HAP-1 (cell line): ENCODE results near the gene CSNK1G1.
"Not testable (repeated sequence)": the region's sequence is repeated elsewhere in the genome, so short reads cannot be mapped to it uniquely, and the experiment has no call there.

Source experiments
- DNase-seq, 2 experiments: peaks; one replicate each; pipeline ENCODE4 v3.0.0-alpha.2; 2016 to 2020; ENCODE audit warnings: low spot score in 2 of 2
- H3K27me3 ChIP-seq: fragments of 250-450 bp; sonication (Bioruptor Pico); 2 replicates; pipeline ENCODE4 v1.5.1; 2020; ENCODE audit warnings: low read depth, mild to moderate bottlenecking, moderate library complexity
- H3K36me3 ChIP-seq: fragments of 250-450 bp; sonication (Bioruptor Pico); replicated peaks from 2 replicates; pipeline ENCODE4 v1.5.1; 2020; ENCODE audit warnings: mild to moderate bottlenecking
- H3K4me1 ChIP-seq: fragments of 250-450 bp; sonication (Bioruptor Pico); 2 replicates; pipeline ENCODE4 v1.5.1; 2020; ENCODE audit warnings: mild to moderate bottlenecking
- H3K4me3 ChIP-seq: fragments of 250-450 bp; sonication (Bioruptor Pico); 2 replicates; pipeline ENCODE4 v1.5.1; 2020; ENCODE audit warnings: mild to moderate bottlenecking, moderate library complexity
- H3K9me3 ChIP-seq: fragments of 250-450 bp; sonication (Bioruptor Pico); 2 replicates; pipeline ENCODE4 v1.5.1; 2020; ENCODE audit warnings: mild to moderate bottlenecking, moderate library complexity
- in situ Hi-C: fragments of 300-500 bp; cut with MboI; formaldehyde crosslinking; loops from 3 replicates; pipeline ENCODE4 v1.14.3; 2020; ENCODE audit warnings: low sequenced_read_pairs, inconsistent platforms, mixed read lengths

The CSNK1G1 gene

DNA sequence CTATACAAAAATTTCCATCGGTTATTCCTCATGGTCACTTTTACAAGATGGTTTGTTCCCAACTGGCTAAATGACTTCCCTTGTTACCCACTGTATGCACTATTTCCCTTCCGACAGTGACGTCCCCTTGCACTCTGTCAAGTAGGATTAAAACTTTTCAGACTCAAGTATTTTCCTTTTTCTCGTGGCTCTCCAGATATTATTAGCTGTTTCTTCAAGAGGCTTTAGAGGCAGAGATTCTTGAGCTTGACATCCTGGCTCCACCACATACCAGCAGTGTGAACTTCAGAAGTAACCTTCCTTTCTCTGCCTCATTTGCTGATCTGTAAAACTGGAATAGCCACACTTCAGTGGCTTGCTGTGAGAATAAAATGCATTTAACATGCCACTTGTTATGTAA is 14.0 kb downstream of the CSNK1G1 start:
- Histone ChIP-seq H3K36me3 (peaks cover 8% of the 10 kb centered on the region), H3K4me1 (no peaks in the 10 kb centered on the region; the same call in 1 of the 2 replicates), H3K4me3 (no peak overlapping the region), H3K27me3 (no peaks in the 10 kb centered on the region), H3K9me3 (no peaks in the 10 kb centered on the region)
- in situ Hi-C loops: no loop called here
- DNase-seq: no peak

DNA sequence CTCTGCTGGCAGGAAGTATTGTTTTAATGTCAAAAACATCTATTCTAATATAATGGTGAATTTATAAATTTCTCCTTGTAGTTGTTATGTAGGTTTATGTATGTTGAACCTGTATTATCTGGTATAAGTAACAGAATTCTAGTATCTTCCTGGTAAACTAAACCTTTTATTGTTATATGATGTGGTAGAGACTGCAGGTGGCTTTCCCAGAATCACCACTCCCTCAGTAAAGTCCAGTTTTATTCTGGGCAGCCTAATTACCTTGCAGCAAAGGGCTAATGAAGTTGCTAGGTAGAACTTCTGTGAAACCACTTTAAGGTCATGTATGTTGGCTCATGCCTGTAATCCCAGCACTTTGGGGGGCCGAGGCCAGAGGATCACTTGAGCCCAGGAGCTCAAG is 15.6 kb downstream of the CSNK1G1 start:
- Histone ChIP-seq H3K27me3 (no peaks in the 10 kb centered on the region), H3K4me1 (no peaks in the 10 kb centered on the region; the same call in 1 of the 2 replicates), H3K4me3 (no peak overlapping the region), H3K9me3 (no peaks in the 10 kb centered on the region), H3K36me3 (peaks cover 8% of the 10 kb centered on the region)
- DNase-seq: no peak
- in situ Hi-C loops: no loop called here

- Histone ChIP-seq H3K36me3 (peaks cover 12% of the 10 kb centered on the region), H3K4me3 (no peak overlapping the region), H3K9me3 (no peaks in the 10 kb centered on the region), H3K4me1 (no peaks in the 10 kb centered on the region), H3K27me3 (no peaks in the 10 kb centered on the region)
- in situ Hi-C loops: no loop called here
- no peak for DNase-seq
Measured at GRCh38 chr15:64337761-64338160, 18.2 kb downstream of the CSNK1G1 start.

- H3K27me3 ChIP-seq: no peaks in the 10 kb centered on the region
- in situ Hi-C loops: no loop called here
- DNase-seq: no peak
- no peaks in the 10 kb centered on the region for H3K9me3 ChIP-seq
- H3K36me3 ChIP-seq: peaks cover 3% of the 10 kb centered on the region; the same call in 1 of the 2 replicates
- H3K4me3 ChIP-seq: no peak overlapping the region
- no peaks in the 10 kb centered on the region for H3K4me1 ChIP-seq
Measured at GRCh38 chr15:64333986-64334929, 21.7 kb downstream of the CSNK1G1 start.

DNA sequence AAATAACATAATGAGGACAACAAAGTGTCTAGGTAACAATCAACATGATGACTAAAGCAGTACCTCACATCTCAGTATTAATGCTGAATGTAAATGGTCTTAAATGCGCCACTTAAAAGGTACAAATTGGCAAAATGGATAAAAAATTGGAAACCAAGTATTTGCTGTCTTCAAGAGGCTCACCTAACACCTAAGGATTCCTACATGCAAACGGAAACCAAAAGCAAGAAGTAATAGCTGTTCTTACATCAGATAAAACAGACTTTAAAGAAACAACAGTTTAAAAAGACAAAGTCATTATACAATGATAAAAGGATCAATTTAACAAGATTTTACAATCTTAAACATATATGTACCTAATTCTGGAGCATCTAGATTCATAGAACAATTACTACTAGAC is 22.5 kb downstream of the CSNK1G1 start:
- Histone ChIP-seq H3K27me3 (no peaks in the 10 kb centered on the region), H3K4me1 (no peaks in the 10 kb centered on the region), H3K36me3 (peaks cover 3% of the 10 kb centered on the region; the same call in 1 of the 2 replicates), H3K4me3 (no peak overlapping the region), H3K9me3 (no peaks in the 10 kb centered on the region)
- DNase-seq: no peak
- in situ Hi-C loops: no loop called here

GRCh38 chr15:64331668-64332067 is 24.3 kb downstream of the CSNK1G1 start:
- H3K4me3 ChIP-seq, DNase-seq, in situ Hi-C loops, H3K9me3 ChIP-seq, H3K27me3 ChIP-seq, H3K4me1 ChIP-seq, H3K36me3 ChIP-seq: not testable (repeated sequence)

DNA sequence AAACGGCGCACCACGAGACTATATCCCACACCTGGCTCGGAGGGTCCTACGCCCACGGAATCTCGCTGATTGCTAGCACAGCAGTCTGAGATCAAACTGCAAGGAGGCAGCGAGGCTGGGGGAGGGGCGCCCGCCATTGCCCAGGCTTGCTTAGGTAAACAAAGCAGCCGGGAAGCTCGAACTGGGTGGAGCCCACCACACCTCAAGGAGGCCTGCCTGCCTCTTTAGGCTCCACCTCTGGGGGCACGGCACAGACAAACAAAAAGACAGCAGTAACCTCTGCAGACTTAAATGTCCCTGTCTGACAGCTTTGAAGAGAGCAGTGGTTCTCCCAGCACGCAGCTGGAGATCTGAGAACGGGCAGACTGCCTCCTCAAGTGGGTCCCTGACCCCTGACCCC is 29.0 kb downstream of the CSNK1G1 start:
- H3K36me3 ChIP-seq, H3K4me1 ChIP-seq, in situ Hi-C loops, H3K9me3 ChIP-seq, H3K27me3 ChIP-seq, H3K4me3 ChIP-seq: not testable (repeated sequence)
- DNase-seq: peak in 1 of 2 experiments; percentile 79

DNA sequence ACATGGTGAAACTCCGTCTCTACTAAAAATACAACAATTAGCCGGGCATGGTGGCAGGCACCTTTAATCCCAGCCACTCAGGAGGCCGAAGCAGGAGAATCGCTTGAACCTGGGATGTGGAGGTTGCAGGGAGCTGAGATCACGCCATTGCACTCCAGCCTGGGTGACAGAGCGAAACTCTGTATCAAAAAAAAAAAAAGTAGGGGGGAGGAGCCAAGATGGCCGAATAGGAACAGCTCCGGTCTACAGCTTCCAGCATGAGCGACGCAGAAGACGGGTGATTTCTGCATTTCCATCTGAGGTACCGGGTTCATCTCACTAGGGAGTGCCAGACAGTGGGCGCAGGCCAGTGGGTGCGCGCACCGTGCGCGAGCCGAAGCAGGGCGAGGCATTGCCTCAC is 29.5 kb downstream of the CSNK1G1 start:
- H3K4me3 ChIP-seq: not testable (repeated sequence)

GRCh38 chr15:64324165-64324877 is 31.7 kb downstream of the CSNK1G1 start:
- H3K36me3 ChIP-seq: no peaks in the 10 kb centered on the region
- no peak for DNase-seq
- in situ Hi-C loops: no loop called here
- H3K4me3 ChIP-seq: no peak overlapping the region
- no peaks in the 10 kb centered on the region for H3K27me3 ChIP-seq
- H3K4me1 ChIP-seq: no peaks in the 10 kb centered on the region; the same call in 1 of the 2 replicates
- H3K9me3 ChIP-seq: no peaks in the 10 kb centered on the region

More for the DNA sequence above, 29.5 kb downstream of the CSNK1G1 start:
- H3K9me3 ChIP-seq, H3K4me1 ChIP-seq, in situ Hi-C loops, H3K36me3 ChIP-seq, DNase-seq, H3K27me3 ChIP-seq: not testable (repeated sequence)

GRCh38 chr15:64315216-64315615 is 40.8 kb downstream of the CSNK1G1 start:
- Histone ChIP-seq H3K4me1 (peaks cover 20% of the 10 kb centered on the region), H3K27me3 (no peaks in the 10 kb centered on the region), H3K9me3 (no peaks in the 10 kb centered on the region), H3K36me3 (no peaks in the 10 kb centered on the region), H3K4me3 (no peak overlapping the region)
- peak; percentile 85 to 100 for DNase-seq
- in situ Hi-C loops: no loop called here

DNA sequence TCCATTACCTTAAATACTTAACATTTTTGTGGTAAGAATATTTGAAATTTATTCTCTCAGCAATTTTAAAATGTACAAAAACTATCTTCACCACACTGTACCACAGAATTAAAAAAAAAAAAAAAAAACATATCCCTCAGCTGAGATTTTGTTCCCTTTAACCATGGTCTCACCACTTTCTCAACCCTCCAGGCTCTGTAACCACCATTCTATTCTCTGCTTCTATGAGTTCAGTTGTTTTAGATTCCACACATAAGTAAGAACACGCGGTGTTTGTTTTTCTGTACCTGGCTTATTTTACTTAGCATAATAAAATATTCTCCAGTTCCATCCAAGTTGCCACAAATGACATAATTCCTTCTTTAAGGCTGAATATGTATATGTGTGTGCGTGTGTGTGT is 41.5 kb downstream of the CSNK1G1 start:
- peak in 1 of 2 experiments; percentile 32 for DNase-seq
- H3K27me3 ChIP-seq: no peaks in the 10 kb centered on the region
- no peaks in the 10 kb centered on the region for H3K36me3 ChIP-seq
- peaks cover 20% of the 10 kb centered on the region for H3K4me1 ChIP-seq
- H3K4me3 ChIP-seq: no peak overlapping the region
- no peaks in the 10 kb centered on the region for H3K9me3 ChIP-seq
- in situ Hi-C loops: no loop called here

GRCh38 chr15:64311566-64311965 is 44.4 kb downstream of the CSNK1G1 start:
- DNase-seq: no peak
- Histone ChIP-seq H3K27me3 (no peaks in the 10 kb centered on the region), H3K4me1 (peaks cover 20% of the 10 kb centered on the region), H3K9me3 (no peaks in the 10 kb centered on the region), H3K4me3 (no peak overlapping the region), H3K36me3 (peaks cover 3% of the 10 kb centered on the region; the same call in 1 of the 2 replicates)
- in situ Hi-C loops: no loop called here

GRCh38 chr15:64310036-64310435 is 45.9 kb downstream of the CSNK1G1 start:
- DNase-seq: no peak
- Histone ChIP-seq H3K9me3 (no peaks in the 10 kb centered on the region), H3K27me3 (no peaks in the 10 kb centered on the region), H3K36me3 (peaks cover 3% of the 10 kb centered on the region; the same call in 1 of the 2 replicates), H3K4me3 (no peak overlapping the region), H3K4me1 (peaks cover 21% of the 10 kb centered on the region)
- in situ Hi-C loops: no loop called here

- Histone ChIP-seq H3K27me3 (no peaks in the 10 kb centered on the region), H3K4me3 (no peak overlapping the region), H3K36me3 (peaks cover 5% of the 10 kb centered on the region), H3K9me3 (no peaks in the 10 kb centered on the region), H3K4me1 (peaks cover 10% of the 10 kb centered on the region)
- peak in 1 of 2 experiments; percentile 53 for DNase-seq
- in situ Hi-C loops: no loop called here
Measured at GRCh38 chr15:64305261-64305660, 50.7 kb downstream of the CSNK1G1 start.
